Mononuclear cell (primary cell): ENCODE data around the gene ATXN7. TPM values are rescaled to one million over a fixed set of nuclear protein-coding genes. Genes with fewer than 3 reads are reported as not detected.
A peak's percentile ranks its signal among the peaks of the same experiment; 100 is the strongest.

Experiments used
- H3K27me3 ChIP-seq: 2 replicates; pipeline ENCODE4 v1.6.0; 2011; ENCODE audit warnings: low read length, control low read depth; ENCODE audit not compliant: insufficient read depth
- H3K4me1 ChIP-seq: 2 replicates; pipeline ENCODE4 v1.5.1; 2011; ENCODE audit warnings: mild to moderate bottlenecking, low read length, control low read depth; ENCODE audit not compliant: insufficient read depth
- H3K4me3 ChIP-seq: 2 replicates; pipeline ENCODE4 v1.5.1; 2011; ENCODE audit warnings: mild to moderate bottlenecking, low read length, moderate library complexity
- H3K9me3 ChIP-seq: 2 replicates; pipeline ENCODE4 v1.5.1; 2011; ENCODE audit warnings: low read depth, mild to moderate bottlenecking, control low read depth, low read length
- total RNA-seq: library from RNA; depleted of rRNA; stranded (reverse); fragments of >200 nt; gene quantifications from one replicate; pipeline ENCODE4 v1.2.3, GENCODE V29; 2012

ATXN7 gene
- total RNA-seq, 1 donor, result 121 TPM

DNA sequence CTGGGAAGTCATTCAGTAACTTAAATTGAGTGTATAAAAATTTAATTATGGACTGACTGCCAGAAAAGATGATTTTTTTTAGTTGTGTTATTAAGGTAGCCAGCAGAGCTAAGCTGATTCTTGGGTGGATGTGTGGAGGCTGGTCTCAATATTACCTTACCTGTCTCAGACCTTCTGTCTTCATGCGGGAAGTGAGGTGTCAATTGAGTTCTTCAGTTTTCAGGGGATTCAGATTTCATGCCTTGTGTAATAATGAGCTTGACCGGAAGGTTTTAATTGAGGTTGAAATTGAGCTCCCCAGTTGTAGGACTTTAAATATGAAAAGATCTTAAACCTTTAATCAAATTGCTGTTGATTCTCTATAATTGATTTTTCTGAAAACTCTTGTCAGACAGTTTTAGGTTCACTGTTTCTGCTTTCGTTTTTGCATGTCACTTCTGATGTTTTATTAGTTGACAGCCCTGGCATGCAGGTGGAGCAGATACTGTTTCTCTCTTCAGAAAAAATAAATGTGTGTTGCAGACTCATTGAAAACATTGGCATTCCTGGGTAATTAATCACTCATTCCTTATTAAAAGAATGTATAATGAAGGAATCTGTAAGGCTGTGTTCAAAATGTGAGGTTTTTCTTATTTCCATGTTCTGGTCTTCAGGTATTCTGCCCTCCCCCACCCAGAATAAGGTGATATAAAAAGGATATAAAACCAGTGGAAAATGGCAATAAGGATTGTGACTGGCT lies 105.1 kb downstream of the ATXN7 start:
- Histone ChIP-seq H3K27me3 (no peaks in the 10 kb centered on the region), H3K9me3 (no peaks in the 10 kb centered on the region), H3K4me1 (peaks cover 70% of the 10 kb centered on the region), H3K4me3 (peak overlapping the region; percentile 55)

DNA sequence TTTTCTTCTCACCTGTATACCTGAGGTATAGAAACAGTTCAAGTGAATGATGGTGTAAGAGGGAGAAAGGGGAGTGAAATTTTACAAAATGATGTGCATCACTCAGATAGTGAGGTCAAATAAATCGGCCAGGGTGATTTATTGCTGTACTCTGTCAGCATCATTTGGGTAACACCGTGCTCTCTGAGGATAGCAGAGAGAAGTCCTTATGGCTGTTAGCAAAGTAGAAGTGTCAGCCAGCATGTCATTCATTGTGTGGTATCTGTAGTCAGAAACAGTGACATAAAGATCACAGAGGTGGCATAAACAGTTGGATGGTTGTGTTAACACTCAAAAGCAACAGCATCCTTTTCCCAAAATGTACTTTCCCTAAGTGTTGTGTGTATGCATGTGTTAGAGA lies 106.2 kb downstream of the ATXN7 start:
- Histone ChIP-seq H3K4me3 (no peak overlapping the region), H3K9me3 (no peaks in the 10 kb centered on the region), H3K27me3 (no peaks in the 10 kb centered on the region), H3K4me1 (peaks cover 71% of the 10 kb centered on the region)

GRCh38 chr3:63970631-63971475 lies 107.2 kb downstream of the ATXN7 start:
- Histone ChIP-seq H3K27me3 (no peaks in the 10 kb centered on the region), H3K9me3 (no peaks in the 10 kb centered on the region), H3K4me1 (peaks cover 71% of the 10 kb centered on the region), H3K4me3 (no peak overlapping the region)

- H3K27me3 ChIP-seq, result no peaks in the 10 kb centered on the region
- peaks cover 70% of the 10 kb centered on the region for H3K4me1 ChIP-seq
- H3K9me3 ChIP-seq, result no peaks in the 10 kb centered on the region
- H3K4me3 ChIP-seq, result no peak overlapping the region
These were observed 108.5 kb downstream of the ATXN7 start for GRCh38 chr3:63972196-63972595.

GRCh38 chr3:63972987-63973386 lies 109.3 kb downstream of the ATXN7 start:
- no peaks in the 10 kb centered on the region for H3K9me3 ChIP-seq
- no peaks in the 10 kb centered on the region for H3K27me3 ChIP-seq
- H3K4me1 ChIP-seq, result peaks cover 71% of the 10 kb centered on the region
- no peak overlapping the region for H3K4me3 ChIP-seq

- Histone ChIP-seq H3K9me3 (no peaks in the 10 kb centered on the region), H3K4me1 (peaks cover 71% of the 10 kb centered on the region), H3K27me3 (no peaks in the 10 kb centered on the region), H3K4me3 (no peak overlapping the region)
These were observed 109.7 kb downstream of the ATXN7 start for GRCh38 chr3:63973406-63973805.

DNA sequence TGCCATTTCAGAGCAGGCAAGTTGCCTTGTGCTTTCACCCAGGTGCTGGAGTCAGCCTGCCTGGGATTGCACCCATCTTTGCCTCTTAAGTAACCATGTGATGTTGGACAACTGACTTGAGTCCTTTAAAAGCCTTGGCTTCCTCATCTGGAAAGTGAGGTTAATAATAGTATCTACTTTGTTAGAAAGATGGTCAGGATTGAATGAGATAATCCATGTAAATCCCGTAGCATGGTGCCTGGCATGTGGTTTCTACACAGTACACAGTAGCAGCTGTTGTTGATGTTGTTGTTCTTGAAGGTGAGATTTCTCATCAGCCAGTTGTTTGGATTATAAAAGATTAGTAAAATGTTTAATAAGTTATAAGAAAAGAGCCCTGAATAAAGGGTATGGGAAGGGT lies 110.8 kb downstream of the ATXN7 start:
- H3K4me1 ChIP-seq, result peaks cover 70% of the 10 kb centered on the region
- H3K4me3 ChIP-seq, result no peak overlapping the region
- no peaks in the 10 kb centered on the region for H3K9me3 ChIP-seq
- H3K27me3 ChIP-seq, result no peaks in the 10 kb centered on the region

DNA sequence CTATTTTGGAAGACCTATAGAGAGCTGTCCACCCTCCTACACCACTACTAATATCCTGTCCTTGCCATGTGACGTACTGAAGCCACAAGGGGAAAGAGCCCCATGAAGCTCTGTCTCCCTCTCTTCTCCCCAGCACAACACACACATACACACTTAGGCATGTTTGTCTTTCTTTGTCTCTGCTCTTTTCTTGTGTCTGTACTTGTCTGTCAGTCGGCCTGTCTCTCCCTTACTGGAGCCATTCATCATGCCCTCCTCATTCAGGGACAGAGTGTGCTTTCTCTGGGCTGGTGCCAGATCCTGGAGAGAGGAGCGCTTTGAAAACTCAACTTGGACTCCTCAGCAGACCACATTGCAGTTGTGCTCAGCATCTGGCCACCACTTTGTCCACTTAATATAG lies 112.1 kb downstream of the ATXN7 start:
- Histone ChIP-seq H3K27me3 (no peaks in the 10 kb centered on the region), H3K4me3 (no peak overlapping the region), H3K9me3 (no peaks in the 10 kb centered on the region), H3K4me1 (peaks cover 71% of the 10 kb centered on the region)

GRCh38 chr3:63976161-63976871 lies 112.6 kb downstream of the ATXN7 start:
- Histone ChIP-seq H3K4me1 (peaks cover 71% of the 10 kb centered on the region), H3K9me3 (no peaks in the 10 kb centered on the region), H3K4me3 (no peak overlapping the region)

DNA sequence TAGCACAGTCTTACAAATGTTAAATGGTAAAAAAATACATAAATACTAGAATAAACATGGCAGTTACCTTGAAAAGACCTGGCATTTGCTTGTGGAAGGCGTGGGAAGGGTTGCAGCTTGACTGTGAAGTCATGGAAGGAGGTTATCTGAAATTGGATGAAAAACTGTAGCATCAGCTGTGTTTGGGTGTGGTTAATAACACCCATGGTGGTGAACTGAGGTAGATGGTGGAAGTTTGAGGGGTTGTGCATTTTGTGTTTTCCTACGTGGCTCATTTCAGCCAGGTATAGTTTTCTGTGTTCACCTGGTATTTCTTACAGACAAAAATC lies 113.2 kb downstream of the ATXN7 start:
- Histone ChIP-seq H3K4me3 (no peak overlapping the region), H3K27me3 (no peaks in the 10 kb centered on the region), H3K9me3 (no peaks in the 10 kb centered on the region), H3K4me1 (peaks cover 72% of the 10 kb centered on the region)

More at GRCh38 chr3:63976161-63976871, 112.6 kb downstream of the ATXN7 start:
- H3K27me3 ChIP-seq, result no peaks in the 10 kb centered on the region

- Histone ChIP-seq H3K9me3 (no peaks in the 10 kb centered on the region), H3K4me3 (no peak overlapping the region), H3K27me3 (no peaks in the 10 kb centered on the region), H3K4me1 (peaks cover 78% of the 10 kb centered on the region)
These were observed 114.2 kb downstream of the ATXN7 start for GRCh38 chr3:63977893-63978292.

GRCh38 chr3:63979093-63979885 lies 115.6 kb downstream of the ATXN7 start:
- Histone ChIP-seq H3K9me3 (no peaks in the 10 kb centered on the region), H3K4me3 (no peak overlapping the region), H3K27me3 (no peaks in the 10 kb centered on the region), H3K4me1 (peaks cover 67% of the 10 kb centered on the region)

DNA sequence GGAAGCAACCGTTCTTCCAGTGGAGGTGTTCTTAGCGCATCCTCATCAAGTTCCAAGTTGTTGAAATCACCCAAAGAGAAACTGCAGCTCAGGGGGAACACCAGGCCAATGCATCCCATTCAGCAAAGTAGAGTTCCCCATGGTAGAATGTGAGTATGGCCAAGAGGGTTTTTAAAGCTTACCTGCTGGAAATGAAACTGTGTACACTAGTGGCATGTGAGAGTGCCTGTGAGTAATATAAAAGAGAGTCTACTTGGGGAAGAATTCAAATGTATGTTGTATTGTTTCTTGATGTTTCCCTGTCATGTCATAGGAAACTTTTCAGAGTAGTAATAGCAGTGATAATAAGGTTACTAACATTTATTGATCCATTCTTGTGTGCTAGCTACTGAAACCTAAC lies 116.4 kb downstream of the ATXN7 start:
- Histone ChIP-seq H3K4me3 (no peak overlapping the region), H3K27me3 (no peaks in the 10 kb centered on the region), H3K4me1 (peaks cover 64% of the 10 kb centered on the region), H3K9me3 (no peaks in the 10 kb centered on the region)

- H3K4me3 ChIP-seq, result no peak overlapping the region
- no peaks in the 10 kb centered on the region for H3K27me3 ChIP-seq
- peaks cover 58% of the 10 kb centered on the region for H3K4me1 ChIP-seq
- no peaks in the 10 kb centered on the region for H3K9me3 ChIP-seq
These were observed 117.3 kb downstream of the ATXN7 start for GRCh38 chr3:63980830-63981498.
